Measurements from ENCODE around the gene ROBO3. TPM values are rescaled to one million over a fixed set of nuclear protein-coding genes. Genes with fewer than 3 reads are reported as not detected.

The ROBO3 gene
- total and polyA plus RNA-seq, 2 of the 8 experiments (the other 6 are each of a cell fraction or from before 2014, with no cell fraction given), result 12.1 to 24.6 TPM

DNA sequence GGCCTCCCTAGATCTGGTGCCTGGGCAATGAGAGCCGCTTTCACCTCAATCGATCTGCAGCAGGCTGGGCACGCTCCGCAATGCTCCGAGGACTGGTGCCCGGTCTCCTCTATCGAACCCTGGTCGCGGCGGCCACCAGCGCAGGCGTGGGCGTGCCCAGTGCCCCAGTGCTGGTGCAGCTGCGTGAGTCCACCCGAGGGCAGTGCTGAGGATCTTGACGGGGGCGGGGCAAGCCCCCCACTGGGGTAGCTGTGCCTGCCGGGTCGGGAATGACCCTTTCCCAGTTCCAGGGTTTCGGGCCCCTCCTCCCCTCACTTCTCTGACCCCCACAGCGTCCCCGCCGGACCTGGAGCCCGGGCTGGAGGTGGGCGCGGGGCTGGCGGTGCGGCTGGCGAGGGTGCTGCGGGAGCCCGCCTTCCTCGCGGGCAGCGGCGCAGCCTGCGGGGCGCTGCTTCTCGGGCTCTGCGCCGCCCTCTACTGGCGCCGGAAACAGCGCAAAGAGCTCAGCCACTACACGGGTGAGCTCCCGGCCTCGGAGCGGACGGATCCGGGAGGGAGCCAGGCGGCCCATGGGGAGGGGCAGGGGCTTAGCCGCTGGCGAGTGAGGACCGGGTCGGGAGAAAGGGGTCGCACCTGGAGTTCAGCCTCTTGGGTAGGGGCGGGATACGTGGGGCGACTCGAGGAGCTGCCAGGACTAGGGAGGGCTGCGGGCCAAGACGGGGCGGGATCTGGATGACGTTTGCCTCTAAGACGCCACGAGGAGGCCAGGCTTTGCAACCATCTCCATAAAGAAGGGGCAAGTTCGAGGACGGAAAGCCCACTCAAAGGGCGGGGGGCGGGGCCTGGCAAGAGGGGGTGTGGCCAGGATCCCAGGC is 10.9 kb downstream of the ROBO3 start (continued):
- TF ChIP-seq CTBP2 (IDR thresholded peaks at IDR 0.05; ENCODE audit: borderline replicate concordance, insufficient read depth, insufficient read length, low read length) (peak; percentile 71), BRCA1 (IDR thresholded peaks at IDR 0.05; ENCODE audit: low read depth, low read length) (no peak), TAF7 (optimal IDR thresholded peaks at IDR 0.05; ENCODE audit: borderline replicate concordance, low read depth, low read length) (peak; percentile 34), EP300 (IDR thresholded peaks at IDR 0.05; ENCODE audit: borderline replicate concordance in 1 of 2, low read depth in 2 of 2, low read length in 2 of 2) (no peak), MAFK (IDR thresholded peaks at IDR 0.05; ENCODE audit: low read depth, low read length) (no peak), SRF (IDR thresholded peaks at IDR 0.05; ENCODE audit: low read depth, low read length) (no peak), EGR1 (IDR thresholded peaks at IDR 0.05; ENCODE audit: borderline replicate concordance, low read depth, low read length) (peak; percentile 90; the same call in 1 of the 2 replicates), SIX5 (IDR thresholded peaks at IDR 0.05; ENCODE audit: low read depth, low read length) (no peak), KDM4A (IDR thresholded peaks at IDR 0.05; ENCODE audit: low read depth, low read length, severe bottlenecking) (peak; percentile 98), CHD2 (IDR thresholded peaks at IDR 0.05; ENCODE audit: low read length) (0 out of 2 replicates have a peak, but pooled peaks have one; percentile 27), RFX5 (IDR thresholded peaks at IDR 0.05; ENCODE audit: borderline replicate concordance, low read depth, low read length) (no peak), EZH2 (IDR thresholded peaks at IDR 0.05; ENCODE audit: low read depth, low read length, severe bottlenecking) (no peak), NRF1 (IDR thresholded peaks at IDR 0.05; ENCODE audit: low read depth, low read length) (peak; percentile 7; the same call in 1 of the 2 replicates), CHD1 (IDR thresholded peaks at IDR 0.05; ENCODE audit: low read depth, low read length) (no peak), SAP30 (IDR thresholded peaks at IDR 0.05; ENCODE audit: insufficient read depth, insufficient replicate concordance, low read length) (no peak), NANOG (IDR thresholded peaks at IDR 0.05; ENCODE audit: insufficient read depth, low read depth, low read length, poor library complexity, severe bottlenecking) (no peak), CREB1 (IDR thresholded peaks at IDR 0.05) (no peak; the same call in 1 of the 2 replicates), SUZ12 (IDR thresholded peaks at IDR 0.05; ENCODE audit: low read length) (no peak; the same call in 1 of the 2 replicates)
- TF ChIP-seq, protein P1, sequence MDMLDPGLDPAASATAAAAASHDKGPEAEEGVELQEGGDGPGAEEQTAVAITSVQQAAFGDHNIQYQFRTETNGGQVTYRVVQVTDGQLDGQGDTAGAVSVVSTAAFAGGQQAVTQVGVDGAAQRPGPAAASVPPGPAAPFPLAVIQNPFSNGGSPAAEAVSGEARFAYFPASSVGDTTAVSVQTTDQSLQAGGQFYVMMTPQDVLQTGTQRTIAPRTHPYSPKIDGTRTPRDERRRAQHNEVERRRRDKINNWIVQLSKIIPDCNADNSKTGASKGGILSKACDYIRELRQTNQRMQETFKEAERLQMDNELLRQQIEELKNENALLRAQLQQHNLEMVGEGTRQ (IDR thresholded peaks at IDR 0.05; ENCODE audit: low read length), result no peak
- TF ChIP-seq, protein P2, sequence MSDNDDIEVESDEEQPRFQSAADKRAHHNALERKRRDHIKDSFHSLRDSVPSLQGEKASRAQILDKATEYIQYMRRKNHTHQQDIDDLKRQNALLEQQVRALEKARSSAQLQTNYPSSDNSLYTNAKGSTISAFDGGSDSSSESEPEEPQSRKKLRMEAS (IDR thresholded peaks at IDR 0.05), result peak; percentile 71
- TF ChIP-seq, protein P3, sequence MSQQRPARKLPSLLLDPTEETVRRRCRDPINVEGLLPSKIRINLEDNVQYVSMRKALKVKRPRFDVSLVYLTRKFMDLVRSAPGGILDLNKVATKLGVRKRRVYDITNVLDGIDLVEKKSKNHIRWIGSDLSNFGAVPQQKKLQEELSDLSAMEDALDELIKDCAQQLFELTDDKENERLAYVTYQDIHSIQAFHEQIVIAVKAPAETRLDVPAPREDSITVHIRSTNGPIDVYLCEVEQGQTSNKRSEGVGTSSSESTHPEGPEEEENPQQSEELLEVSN (IDR thresholded peaks at IDR 0.05), result peak; percentile 69

Measured in H1 (cell line).